Stimulated activated CD8-positive, alpha-beta memory T cell treated with anti-CD3 and anti-CD28 coated beads, Interleukin-4, amount 100 ng/mL, for 48 hours (primary cell): Measurements from ENCODE around the gene POMC.
"Not testable (repeated sequence)": the region's sequence is repeated elsewhere in the genome, so short reads cannot be mapped to it uniquely, and the experiment has no call there.

Source experiments
- DNase-seq: peaks from one replicate; pipeline ENCODE4 v3.0.0-alpha.2; 2020

POMC gene

DNA sequence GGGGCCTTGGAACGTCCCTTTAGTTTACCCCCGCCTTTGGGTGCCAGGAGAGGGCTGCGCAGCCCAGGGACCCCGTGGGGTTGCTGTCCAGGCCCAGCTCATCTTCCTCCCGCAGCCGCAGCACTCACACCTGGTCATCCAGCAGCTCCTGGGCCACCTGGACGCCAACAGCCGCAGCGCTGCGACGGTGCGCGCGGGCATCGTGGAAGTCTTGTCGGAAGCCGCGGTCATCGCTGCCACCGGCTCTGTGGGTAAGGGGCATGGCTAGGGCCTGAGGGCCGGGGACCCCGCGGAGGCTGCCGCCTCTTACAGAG is 37.2 kb downstream of the POMC start:
- no peak for DNase-seq

DNA sequence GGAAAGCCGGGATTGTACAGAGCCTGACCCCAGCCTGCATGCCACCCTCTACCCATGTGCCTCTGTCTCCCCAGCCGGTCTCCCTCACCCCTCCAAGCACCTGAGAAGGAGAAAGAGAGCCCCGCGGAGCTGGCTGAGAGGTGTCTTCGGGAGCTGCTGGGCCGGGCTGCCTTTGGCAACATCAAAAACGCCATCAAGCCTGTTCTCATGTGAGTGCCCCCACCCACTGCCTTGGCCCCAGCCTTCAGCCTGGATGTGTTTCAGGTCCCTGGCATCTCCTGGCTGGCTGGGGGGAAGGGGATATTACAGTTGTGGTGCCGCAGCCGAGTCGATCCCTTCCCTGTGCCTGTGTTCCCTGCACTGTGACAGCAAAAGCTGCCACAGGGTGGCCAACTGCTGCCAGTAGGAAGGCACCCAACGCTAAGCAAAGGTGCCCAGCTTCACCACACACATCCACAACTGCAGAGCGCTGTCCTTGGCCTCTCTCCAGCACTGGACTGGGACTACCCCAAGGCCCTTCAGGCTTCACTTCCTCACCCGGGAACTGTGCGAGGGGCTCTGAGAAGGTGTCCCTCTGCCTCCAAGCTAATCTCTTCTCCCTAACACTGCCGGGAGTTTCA is 38.4 kb downstream of the POMC start:
- no peak for DNase-seq

GRCh38 chr2:25127646-25128045 is 40.7 kb downstream of the POMC start:
- DNase-seq = no peak

DNA sequence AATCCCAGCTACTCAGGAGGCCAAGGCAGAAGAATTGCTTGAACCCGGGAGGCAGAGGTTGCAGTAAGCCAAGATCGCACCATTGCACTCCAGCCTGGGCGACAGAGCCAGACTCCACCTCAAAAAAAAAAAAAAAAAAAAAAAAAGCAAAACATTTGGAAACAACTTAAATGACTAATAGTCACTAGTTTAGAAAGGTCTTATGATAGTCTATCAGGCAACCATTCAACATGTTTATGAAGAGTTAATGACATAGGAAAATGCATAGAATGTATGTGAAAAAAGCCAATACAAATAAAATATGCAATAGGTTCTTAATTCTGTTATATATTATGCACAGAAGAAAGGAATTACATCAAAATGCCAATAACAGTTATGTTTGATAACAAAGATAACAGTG is 41.3 kb downstream of the POMC start:
- DNase-seq = not testable (repeated sequence)

- no peak for DNase-seq
These were observed 42.4 kb downstream of the POMC start for GRCh38 chr2:25125976-25126375.

DNA sequence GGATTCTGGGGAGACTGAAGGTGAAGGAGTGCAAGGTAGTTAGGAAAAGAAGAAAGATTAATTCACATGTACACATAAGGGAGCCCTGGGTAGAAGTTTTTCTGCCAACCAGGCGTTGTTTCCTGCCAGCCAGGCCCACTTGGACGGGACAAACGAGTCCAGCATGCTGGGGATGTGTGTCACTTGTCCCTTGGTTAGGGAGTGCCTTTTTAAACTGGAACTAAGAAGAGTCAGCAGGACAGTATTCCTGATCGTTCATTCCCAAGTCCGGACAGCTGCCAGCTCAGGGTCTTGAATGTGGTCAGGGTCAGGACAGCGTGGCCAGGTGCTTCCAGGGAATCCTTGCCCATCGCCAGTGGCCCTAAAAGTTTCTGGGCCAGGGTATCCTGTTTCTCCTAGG is 43.2 kb downstream of the POMC start:
- no peak for DNase-seq

DNA sequence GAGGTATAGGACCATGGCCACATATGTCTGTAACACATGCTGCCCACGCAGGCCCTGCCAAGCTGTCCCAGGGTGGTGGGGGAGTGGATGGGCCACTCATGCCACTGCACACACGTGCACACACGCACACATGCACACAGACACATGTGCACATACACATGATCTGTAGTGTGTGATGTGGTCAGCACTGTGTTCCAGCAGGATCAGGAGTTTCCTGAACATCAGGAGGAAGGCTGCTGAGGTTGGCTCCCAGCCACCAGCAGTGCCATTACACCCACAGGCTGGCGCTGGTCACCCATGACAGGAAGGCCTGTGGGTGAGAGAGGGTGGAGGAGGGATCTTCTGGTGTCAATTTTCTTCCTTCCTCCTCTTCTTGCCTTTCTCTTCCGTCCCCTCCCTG is 44.7 kb downstream of the POMC start:
- no peak for DNase-seq

- DNase-seq = no peak
These were observed 46.0 kb downstream of the POMC start for GRCh38 chr2:25122367-25122766.

DNA sequence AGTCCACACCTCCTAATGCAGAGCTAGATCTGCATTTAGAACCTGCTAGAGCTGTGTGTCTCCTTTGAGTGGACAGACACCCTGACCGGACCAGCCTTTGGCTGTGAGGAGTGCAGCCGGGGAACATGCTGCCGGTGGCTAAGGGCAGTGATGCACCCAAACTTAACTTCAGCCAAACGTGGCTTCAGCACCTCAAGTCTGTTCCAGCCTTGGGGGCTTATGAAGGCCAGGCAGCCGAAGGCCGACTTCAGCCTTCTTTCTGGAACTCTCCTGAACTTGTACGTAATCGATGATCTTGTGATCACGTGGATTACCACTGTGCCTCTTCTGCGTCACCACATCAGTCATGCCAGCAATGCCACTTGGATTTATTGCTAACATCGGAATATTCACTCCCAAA is 49.1 kb downstream of the POMC start:
- no peak for DNase-seq

DNA sequence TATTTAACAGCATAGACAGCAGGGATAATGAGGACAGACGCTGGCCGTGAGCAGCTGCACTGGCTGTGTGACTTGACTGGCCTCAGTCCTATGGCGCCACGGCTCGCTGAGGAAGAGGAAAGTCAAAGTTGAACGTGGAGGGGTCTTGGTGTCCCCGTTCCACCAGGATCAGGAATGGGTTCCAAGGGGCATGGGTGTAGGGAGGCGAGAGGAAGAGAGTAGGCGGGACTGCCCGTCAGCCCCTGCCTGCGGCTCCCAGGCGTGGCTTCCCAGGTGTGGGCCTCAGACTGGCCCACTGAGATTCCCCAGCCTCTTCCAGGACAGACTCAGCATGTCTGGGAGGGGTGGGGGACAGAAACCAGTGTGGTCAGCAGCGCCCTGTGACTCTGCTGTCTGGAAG is 51.4 kb downstream of the POMC start:
- DNase-seq = no peak

GRCh38 chr2:25115902-25116301 is 52.5 kb downstream of the POMC start:
- no peak for DNase-seq

GRCh38 chr2:25115249-25115883 is 53.0 kb downstream of the POMC start:
- no peak for DNase-seq

GRCh38 chr2:25112113-25112512 is 56.3 kb downstream of the POMC start:
- no peak for DNase-seq
